ENCODE results near the gene MAPK8. TPM values are rescaled to one million over a fixed set of nuclear protein-coding genes. Genes with fewer than 3 reads are reported as not detected.
A peak's percentile ranks its signal among the peaks of the same experiment; 100 is the strongest.

Gene MAPK8
- total RNA-seq, 1 donor from 2014 or later: 94.1 TPM

DNA sequence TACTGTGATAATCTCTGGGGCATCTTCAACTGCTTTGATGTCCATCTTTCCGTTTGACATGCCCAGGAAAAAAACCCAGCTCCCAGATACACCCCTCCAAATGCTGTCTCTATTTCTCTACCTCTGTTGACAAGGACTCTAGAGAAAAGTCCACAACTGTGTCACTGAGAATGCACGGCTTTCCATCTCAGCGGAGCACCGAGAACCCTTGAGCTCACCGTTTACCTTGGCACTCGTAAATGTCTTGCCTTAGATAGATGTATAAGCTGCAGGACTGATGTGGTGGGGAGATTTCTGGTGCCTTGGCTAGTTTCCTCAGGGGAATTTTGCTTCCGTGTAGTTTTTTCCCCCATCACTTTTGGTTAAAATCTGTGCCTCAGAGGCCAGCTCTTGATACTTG lies 7.4 kb upstream of the MAPK8 start:
- intact Hi-C loops (cut with micrococcal nuclease): no loop called here
- no peak for DNase-seq (ENCODE audit: low spot score)
- no peak overlapping the region for H3K27ac Mint-ChIP-seq
- peaks cover 4% of the 10 kb centered on the region for H3K27me3 Mint-ChIP-seq (ENCODE audit: low read depth)
- no peak overlapping the region for H3K4me3 Mint-ChIP-seq (ENCODE audit: low read depth)
- no peaks in the 10 kb centered on the region for H3K36me3 Mint-ChIP-seq (ENCODE audit: low read depth)
- no peaks in the 10 kb centered on the region for H3K9me3 Mint-ChIP-seq
- H3K4me1 Mint-ChIP-seq (ENCODE audit: low read depth): peaks cover 4% of the 10 kb centered on the region

- Mint-ChIP-seq H3K27me3 (ENCODE audit: low read depth) (peaks cover 4% of the 10 kb centered on the region), H3K27ac (no peak overlapping the region), H3K36me3 (ENCODE audit: low read depth) (no peaks in the 10 kb centered on the region), H3K9me3 (no peaks in the 10 kb centered on the region), H3K4me1 (ENCODE audit: low read depth) (peaks cover 4% of the 10 kb centered on the region), H3K4me3 (ENCODE audit: low read depth) (no peak overlapping the region)
- intact Hi-C loops (cut with micrococcal nuclease): loop anchor here (10.0 kb wide), 1 partner anchor 495 kb away; no protein-coding TSS in a partner anchor
- no peak for DNase-seq (ENCODE audit: low spot score)
Observed at GRCh38 chr10:48299692-48300091, 6.8 kb upstream of the MAPK8 start.

DNA sequence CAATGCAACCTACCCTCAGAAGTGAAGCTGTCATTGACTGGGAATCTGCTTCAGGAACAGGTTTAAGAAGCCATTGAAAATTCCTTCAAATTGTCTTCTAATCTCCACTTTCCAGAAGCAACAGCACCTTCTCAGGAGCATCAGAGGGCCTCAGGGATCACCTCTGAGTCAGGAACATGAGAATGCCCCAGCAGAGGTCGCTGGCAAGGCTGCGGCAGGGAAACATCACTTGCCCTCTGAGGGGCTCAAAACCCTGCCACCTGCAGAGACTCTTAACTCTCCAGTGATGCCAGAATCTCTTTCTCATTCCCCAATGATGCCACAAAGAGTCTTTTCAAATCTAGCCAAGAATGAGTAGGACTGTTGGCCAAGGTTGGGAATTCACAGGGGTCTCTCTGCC lies 5.9 kb upstream of the MAPK8 start:
- Mint-ChIP-seq H3K27me3 (ENCODE audit: low read depth) (peaks cover 5% of the 10 kb centered on the region), H3K4me1 (ENCODE audit: low read depth) (peaks cover 4% of the 10 kb centered on the region), H3K4me3 (ENCODE audit: low read depth) (no peak overlapping the region), H3K27ac (no peak overlapping the region), H3K36me3 (ENCODE audit: low read depth) (no peaks in the 10 kb centered on the region), H3K9me3 (no peaks in the 10 kb centered on the region)
- intact Hi-C loops (cut with micrococcal nuclease): loop anchor here (10.0 kb wide), 1 partner anchor 494 kb away; no protein-coding TSS in a partner anchor
- DNase-seq (ENCODE audit: low spot score): no peak

DNA sequence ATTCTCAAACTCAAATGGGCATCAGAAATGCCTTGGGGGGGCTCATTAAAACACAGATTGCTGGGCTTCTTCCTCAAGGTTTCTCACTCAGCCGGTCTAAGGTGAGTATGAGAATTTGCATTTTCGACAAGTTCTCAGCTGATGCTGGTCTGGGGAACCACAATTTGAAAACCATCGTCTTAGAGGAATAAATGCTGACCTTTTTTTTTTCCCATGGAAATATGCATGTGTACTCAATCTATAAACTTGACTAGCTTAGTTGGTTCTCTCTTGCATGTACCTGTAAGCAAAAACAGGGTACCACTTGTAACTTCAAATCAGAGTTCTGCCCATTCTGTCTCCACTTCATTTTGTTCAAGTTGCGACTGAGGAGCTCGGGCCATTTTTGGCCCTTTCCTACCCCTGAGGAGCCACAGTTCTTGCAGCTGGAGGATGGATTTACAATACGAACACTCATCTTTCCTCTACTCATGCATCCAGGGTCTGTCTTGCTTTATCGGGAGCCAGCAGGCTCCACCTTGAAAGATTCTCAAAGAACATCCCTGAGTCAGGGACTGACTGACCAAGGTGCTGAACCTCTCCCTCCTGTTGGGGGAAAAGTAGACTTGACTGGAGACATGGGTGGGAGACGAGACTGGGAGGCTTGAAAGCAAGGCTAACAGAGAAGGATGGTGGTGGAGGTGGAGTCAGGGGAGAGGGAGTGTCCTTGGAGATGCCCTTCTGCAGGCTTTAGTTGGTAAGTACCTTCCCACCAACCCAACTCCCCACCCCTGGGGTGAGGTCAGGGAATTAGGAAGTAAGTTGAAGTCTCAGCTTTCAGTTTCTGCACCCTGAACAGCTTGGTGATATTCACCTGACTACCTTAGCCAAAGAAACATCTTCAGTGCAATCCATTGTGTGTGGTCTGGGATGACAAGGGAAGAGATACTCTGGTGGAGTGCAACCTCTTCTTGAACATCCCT lies 3.7 kb upstream of the MAPK8 start:
- Mint-ChIP-seq H3K4me3 (ENCODE audit: low read depth) (no peak overlapping the region), H3K9me3 (no peaks in the 10 kb centered on the region), H3K4me1 (ENCODE audit: low read depth) (peaks cover 14% of the 10 kb centered on the region), H3K27ac (no peak overlapping the region), H3K27me3 (ENCODE audit: low read depth) (peaks cover 5% of the 10 kb centered on the region), H3K36me3 (ENCODE audit: low read depth) (peaks cover 4% of the 10 kb centered on the region)
- intact Hi-C loops (cut with micrococcal nuclease): loop anchor here (10.0 kb wide), 1 partner anchor 492 kb away; no protein-coding TSS in a partner anchor
- no peak for DNase-seq (ENCODE audit: low spot score)

DNA sequence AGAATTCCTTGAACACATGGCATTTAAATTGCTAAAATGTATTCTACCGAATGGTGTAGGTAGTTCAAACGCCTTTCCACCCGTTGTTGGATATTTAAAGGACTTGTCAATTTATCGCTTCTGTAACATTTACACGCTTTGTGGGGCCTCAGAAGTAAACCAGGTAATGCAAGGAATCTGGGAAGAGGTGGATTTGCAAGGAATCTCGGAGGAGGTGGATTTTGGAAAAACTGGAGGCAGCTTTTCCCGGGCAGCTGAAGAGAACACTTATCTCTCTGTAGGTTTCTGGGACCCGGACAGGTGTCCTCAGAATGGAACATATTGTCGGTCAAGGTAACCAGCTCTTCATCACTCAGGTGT lies 592 bp upstream of the MAPK8 start:
- H3K9me3 Mint-ChIP-seq: no peaks in the 10 kb centered on the region
- H3K27me3 Mint-ChIP-seq (ENCODE audit: low read depth): peaks cover 5% of the 10 kb centered on the region
- intact Hi-C loops (cut with micrococcal nuclease): loop anchor here (2.0 to 10.0 kb wide), 3 partner anchors 31 to 489 kb away; no protein-coding TSS in a partner anchor
- H3K4me1 Mint-ChIP-seq (ENCODE audit: low read depth): peaks cover 35% of the 10 kb centered on the region
- H3K36me3 Mint-ChIP-seq (ENCODE audit: low read depth): peaks cover 19% of the 10 kb centered on the region
- peak overlapping the region; percentile 68 for H3K4me3 Mint-ChIP-seq (ENCODE audit: low read depth)
- no peak for DNase-seq (ENCODE audit: low spot score)
- peak overlapping the region; percentile 59 for H3K27ac Mint-ChIP-seq

- Mint-ChIP-seq H3K36me3 (ENCODE audit: low read depth) (peaks cover 21% of the 10 kb centered on the region), H3K27ac (peak overlapping the region; percentile 85), H3K9me3 (no peaks in the 10 kb centered on the region), H3K4me1 (ENCODE audit: low read depth) (peaks cover 40% of the 10 kb centered on the region), H3K4me3 (ENCODE audit: low read depth) (peak overlapping the region; percentile 92), H3K27me3 (ENCODE audit: low read depth) (peaks cover 1% of the 10 kb centered on the region)
- DNase-seq (ENCODE audit: low spot score): no peak
- intact Hi-C loops (cut with micrococcal nuclease): loop anchor here (2.0 to 10.0 kb wide), 3 partner anchors 30 to 488 kb away; no protein-coding TSS in a partner anchor
Observed at GRCh38 chr10:48306870-48307710, 613 bp downstream of the MAPK8 start.

DNA sequence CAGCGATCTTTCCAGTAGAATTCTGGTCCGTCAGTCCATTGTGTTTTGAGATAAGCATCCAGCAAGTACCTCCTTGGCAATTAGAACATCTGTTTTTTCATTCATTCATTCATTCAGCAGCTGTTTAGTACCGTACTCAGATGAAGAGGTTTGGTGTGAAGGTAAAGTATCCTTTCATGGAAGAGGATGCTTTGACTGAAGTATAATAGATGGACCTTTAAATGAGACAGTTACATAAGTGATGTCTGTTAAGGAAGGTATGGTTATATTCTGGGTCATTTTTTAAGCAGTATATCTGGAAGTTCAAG lies 1.2 kb downstream of the MAPK8 start:
- H3K27ac Mint-ChIP-seq: peak overlapping the region; percentile 85
- H3K4me1 Mint-ChIP-seq (ENCODE audit: low read depth): peaks cover 45% of the 10 kb centered on the region
- peak overlapping the region; percentile 92 for H3K4me3 Mint-ChIP-seq (ENCODE audit: low read depth)
- H3K27me3 Mint-ChIP-seq (ENCODE audit: low read depth): peaks cover 1% of the 10 kb centered on the region
- intact Hi-C loops (cut with micrococcal nuclease): loop anchor here (2.0 to 10.0 kb wide), 3 partner anchors 29 to 487 kb away; no protein-coding TSS in a partner anchor
- no peak for DNase-seq (ENCODE audit: low spot score)
- H3K36me3 Mint-ChIP-seq (ENCODE audit: low read depth): peaks cover 23% of the 10 kb centered on the region
- no peaks in the 10 kb centered on the region for H3K9me3 Mint-ChIP-seq

DNA sequence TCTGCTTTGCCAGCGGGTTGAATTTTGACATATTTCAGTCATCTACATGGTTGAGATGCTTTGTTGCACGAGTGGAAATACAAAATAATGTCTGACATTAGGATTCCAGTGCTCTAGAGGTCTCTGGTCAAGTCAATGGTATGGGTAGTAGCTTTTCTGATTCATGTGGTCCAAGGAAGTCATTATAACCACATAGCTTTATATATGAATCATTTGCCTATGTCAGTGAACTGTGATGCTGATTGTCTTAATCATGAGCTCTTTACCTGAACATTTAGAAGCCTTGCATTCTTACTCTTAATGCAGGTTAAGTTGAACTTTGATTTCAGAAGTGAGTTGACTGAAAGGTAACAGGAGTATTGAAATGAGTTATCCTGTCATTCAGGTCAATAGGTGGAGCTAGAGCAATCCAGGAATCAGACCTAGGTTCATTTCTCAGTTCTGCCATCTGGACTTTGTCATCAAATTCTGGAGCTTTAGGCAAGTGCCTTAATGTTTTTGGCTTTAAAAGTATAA lies 3.3 kb downstream of the MAPK8 start:
- Mint-ChIP-seq H3K9me3 (no peaks in the 10 kb centered on the region), H3K4me1 (ENCODE audit: low read depth) (peaks cover 50% of the 10 kb centered on the region), H3K4me3 (ENCODE audit: low read depth) (peak overlapping the region; percentile 66), H3K36me3 (ENCODE audit: low read depth) (peaks cover 27% of the 10 kb centered on the region), H3K27ac (peak overlapping the region; percentile 50), H3K27me3 (ENCODE audit: low read depth) (peaks cover 1% of the 10 kb centered on the region)
- no peak for DNase-seq (ENCODE audit: low spot score)
- intact Hi-C loops (cut with micrococcal nuclease): loop anchor here (5.0 to 10.0 kb wide), 2 partner anchors 83 to 485 kb away; no protein-coding TSS in a partner anchor

DNA sequence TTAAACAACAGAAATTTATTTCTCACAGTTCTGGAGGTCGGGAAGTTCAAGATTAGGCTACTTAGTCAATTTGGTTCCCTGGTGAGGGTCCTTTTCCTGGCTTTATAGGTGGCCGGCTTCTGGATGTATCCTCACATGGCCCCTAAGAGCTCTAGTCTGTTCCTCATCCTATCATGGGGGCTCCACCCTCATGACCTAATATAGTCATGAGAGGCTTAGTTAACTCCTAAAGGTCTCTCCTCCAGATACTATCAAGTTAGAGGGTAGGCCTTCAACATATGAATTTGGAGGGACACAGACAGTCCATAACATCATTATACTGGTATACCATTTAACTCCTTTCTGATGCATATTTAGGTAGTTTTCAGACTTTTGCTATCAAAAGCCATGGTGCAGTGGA lies 7.6 kb downstream of the MAPK8 start:
- intact Hi-C loops (cut with micrococcal nuclease): no loop called here
- DNase-seq (ENCODE audit: low spot score): no peak
- H3K4me3 Mint-ChIP-seq (ENCODE audit: low read depth): no peak overlapping the region
- peaks cover 35% of the 10 kb centered on the region for H3K4me1 Mint-ChIP-seq (ENCODE audit: low read depth)
- H3K36me3 Mint-ChIP-seq (ENCODE audit: low read depth): peaks cover 18% of the 10 kb centered on the region
- H3K27me3 Mint-ChIP-seq (ENCODE audit: low read depth): no peaks in the 10 kb centered on the region
- no peak overlapping the region for H3K27ac Mint-ChIP-seq
- H3K9me3 Mint-ChIP-seq: no peaks in the 10 kb centered on the region

- Mint-ChIP-seq H3K4me3 (ENCODE audit: low read depth) (no peak overlapping the region), H3K27ac (no peak overlapping the region), H3K9me3 (no peaks in the 10 kb centered on the region), H3K27me3 (ENCODE audit: low read depth) (no peaks in the 10 kb centered on the region), H3K4me1 (ENCODE audit: low read depth) (peaks cover 18% of the 10 kb centered on the region), H3K36me3 (ENCODE audit: low read depth) (peaks cover 8% of the 10 kb centered on the region)
- intact Hi-C loops (cut with micrococcal nuclease): no loop called here
- no peak for DNase-seq (ENCODE audit: low spot score)
Observed at GRCh38 chr10:48316236-48316635, 9.8 kb downstream of the MAPK8 start.

GRCh38 chr10:48317321-48317990 lies 11.0 kb downstream of the MAPK8 start:
- no peak overlapping the region for H3K4me3 Mint-ChIP-seq (ENCODE audit: low read depth)
- DNase-seq (ENCODE audit: low spot score): no peak
- H3K4me1 Mint-ChIP-seq (ENCODE audit: low read depth): peaks cover 7% of the 10 kb centered on the region
- H3K27me3 Mint-ChIP-seq (ENCODE audit: low read depth): no peaks in the 10 kb centered on the region
- no peak overlapping the region for H3K27ac Mint-ChIP-seq
- H3K9me3 Mint-ChIP-seq: no peaks in the 10 kb centered on the region
- intact Hi-C loops (cut with micrococcal nuclease): no loop called here
- peaks cover 3% of the 10 kb centered on the region for H3K36me3 Mint-ChIP-seq (ENCODE audit: low read depth)

DNA sequence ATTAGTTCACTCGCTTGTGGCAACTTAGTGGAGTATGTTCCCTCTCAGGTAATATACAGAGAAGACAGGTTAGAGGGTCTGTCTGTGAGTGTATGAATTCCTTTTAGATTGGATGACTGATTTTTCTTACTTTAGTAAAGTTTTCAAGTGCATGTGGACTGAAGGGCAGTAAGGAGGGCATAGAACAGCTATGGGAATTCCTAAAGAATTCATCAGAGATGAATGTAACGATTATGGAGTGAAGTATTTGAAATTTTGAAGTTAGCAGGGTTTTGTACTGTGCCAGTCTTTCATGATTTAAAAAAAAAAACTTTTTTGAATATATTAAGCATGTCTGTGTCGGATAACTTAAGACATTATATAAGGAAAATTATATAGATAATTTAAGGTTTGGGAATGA lies 15.5 kb downstream of the MAPK8 start:
- no peak overlapping the region for H3K27ac Mint-ChIP-seq
- intact Hi-C loops (cut with micrococcal nuclease): no loop called here
- H3K4me1 Mint-ChIP-seq (ENCODE audit: low read depth): peaks cover 19% of the 10 kb centered on the region
- no peak overlapping the region for H3K4me3 Mint-ChIP-seq (ENCODE audit: low read depth)
- no peaks in the 10 kb centered on the region for H3K27me3 Mint-ChIP-seq (ENCODE audit: low read depth)
- no peak for DNase-seq (ENCODE audit: low spot score)
- peaks cover 12% of the 10 kb centered on the region for H3K36me3 Mint-ChIP-seq (ENCODE audit: low read depth)
- no peaks in the 10 kb centered on the region for H3K9me3 Mint-ChIP-seq

Measured in activated T-helper 2 cell treated with anti-CD3 and anti-CD28 coated beads, Interferon-gamma antibody, Interleukin-2, Interleukin-4, amounts not matched to agents 10 μg/mL and 5 μg/mL and 100 μg/mL, durations not matched to agents 14 hours and 24 hours and 36 hours (primary cell).